ENCODE data around the gene ZNF605.
A peak's percentile ranks its signal among the peaks of the same experiment; 100 is the strongest.
"Not testable (repeated sequence)": the region's sequence is repeated elsewhere in the genome, so short reads cannot be mapped to it uniquely, and the experiment has no call there.

Gene ZNF605

DNA sequence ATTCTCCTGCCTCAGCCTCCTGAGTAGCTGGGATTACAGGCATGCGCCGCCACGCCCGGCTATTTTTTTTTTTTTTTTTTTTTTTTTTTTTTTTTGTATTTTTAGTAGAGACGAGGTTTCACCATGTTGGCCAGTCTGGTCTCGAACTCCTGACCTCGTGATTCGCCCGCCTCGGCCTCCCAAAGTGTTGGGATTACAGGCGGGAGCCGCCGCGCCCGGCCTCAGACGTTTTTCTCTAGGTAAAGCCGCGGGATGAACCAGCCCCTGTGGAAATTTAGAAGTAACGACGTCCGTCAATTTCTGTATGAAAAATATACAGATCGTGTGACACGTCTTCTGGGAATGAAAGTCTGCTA lies 48.3 kb downstream of the ZNF605 start:
- Mint-ChIP-seq H3K27me3 (peaks cover 31% of the 10 kb centered on the region), H3K27ac (peak overlapping the region; percentile 98), H3K4me3 (peak overlapping the region; percentile 87), H3K9me3 (peaks cover 22% of the 10 kb centered on the region), H3K36me3 (peaks cover 21% of the 10 kb centered on the region), H3K4me1 (peaks cover 25% of the 10 kb centered on the region)
- CTCF ChIA-PET, result interaction anchor here (1.2 kb wide), 1 partner anchor 139 kb away, joined by 4 read pairs; no protein-coding TSS in a partner anchor
- peak; percentile 23 for DNase-seq

DNA sequence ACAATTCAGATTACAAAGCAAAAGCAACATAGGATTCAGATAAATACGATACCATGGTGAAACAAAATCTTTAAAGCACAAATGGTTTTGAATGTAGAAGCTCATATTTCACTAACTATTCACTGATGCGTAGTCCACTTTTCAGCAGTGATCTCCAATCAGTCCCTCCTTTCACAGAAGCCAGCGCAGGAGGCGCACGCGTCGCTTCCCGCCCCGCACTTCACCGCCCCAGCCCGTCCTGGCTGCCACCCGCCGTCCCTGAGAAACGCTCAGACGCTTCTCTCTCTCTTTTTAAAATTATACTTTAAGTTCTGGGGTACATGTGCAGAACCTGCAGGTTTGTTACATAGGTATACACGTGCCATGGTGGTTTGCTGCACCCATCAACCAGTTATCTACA lies 48.9 kb downstream of the ZNF605 start:
- CTCF ChIA-PET, result interaction anchor here (1.2 kb wide), 1 partner anchor 138 kb away, joined by 4 read pairs; no protein-coding TSS in a partner anchor
- Mint-ChIP-seq H3K9me3 (peaks cover 20% of the 10 kb centered on the region), H3K27ac (peak overlapping the region; percentile 55), H3K27me3 (peaks cover 31% of the 10 kb centered on the region), H3K4me3 (peak overlapping the region; percentile 21), H3K36me3 (peaks cover 19% of the 10 kb centered on the region), H3K4me1 (peaks cover 25% of the 10 kb centered on the region)
- no peak for DNase-seq

DNA sequence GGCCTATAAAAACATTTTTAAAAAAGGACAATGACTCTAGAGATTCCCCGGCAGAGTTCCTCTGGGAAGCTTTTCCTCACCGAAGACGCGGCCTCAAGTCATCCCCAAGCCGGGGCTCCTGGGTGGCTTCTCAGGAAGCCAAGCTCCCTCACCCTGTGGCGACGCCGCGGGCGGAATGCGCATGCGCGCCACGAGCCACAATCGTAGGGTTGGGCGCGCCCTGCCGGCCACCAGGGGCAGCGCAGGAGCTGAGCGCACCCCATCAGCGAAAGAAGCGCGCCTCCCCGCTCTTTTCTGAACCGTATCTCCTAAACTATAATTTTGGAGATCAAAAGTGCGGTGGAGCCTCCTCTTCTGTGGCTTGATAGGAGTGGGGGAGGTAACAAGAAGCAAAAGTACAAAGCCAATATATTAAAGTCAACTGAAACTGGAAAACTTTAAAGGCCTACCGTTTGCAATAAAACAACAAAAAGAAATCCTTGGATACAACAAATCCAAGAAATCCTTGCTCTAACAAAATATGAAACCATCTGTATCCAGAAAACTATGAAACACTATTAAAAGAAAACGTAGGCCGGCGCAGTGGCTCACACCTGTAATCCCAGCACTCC lies 51.3 kb downstream of the ZNF605 start:
- H3K27ac Mint-ChIP-seq, result peak overlapping the region; percentile 76
- peaks cover 23% of the 10 kb centered on the region for H3K4me1 Mint-ChIP-seq
- peaks cover 5% of the 10 kb centered on the region for H3K9me3 Mint-ChIP-seq
- H3K4me3 Mint-ChIP-seq, result peak overlapping the region; percentile 15
- peaks cover 10% of the 10 kb centered on the region for H3K36me3 Mint-ChIP-seq
- peaks cover 31% of the 10 kb centered on the region for H3K27me3 Mint-ChIP-seq
- CTCF ChIA-PET, result interaction anchor here (0.5 to 2.7 kb wide), 13 partner anchors 12 to 144 kb away, joined by 3 to 16 read pairs (median 4); no protein-coding TSS in a partner anchor
- DNase-seq, result peak; percentile 91

DNA sequence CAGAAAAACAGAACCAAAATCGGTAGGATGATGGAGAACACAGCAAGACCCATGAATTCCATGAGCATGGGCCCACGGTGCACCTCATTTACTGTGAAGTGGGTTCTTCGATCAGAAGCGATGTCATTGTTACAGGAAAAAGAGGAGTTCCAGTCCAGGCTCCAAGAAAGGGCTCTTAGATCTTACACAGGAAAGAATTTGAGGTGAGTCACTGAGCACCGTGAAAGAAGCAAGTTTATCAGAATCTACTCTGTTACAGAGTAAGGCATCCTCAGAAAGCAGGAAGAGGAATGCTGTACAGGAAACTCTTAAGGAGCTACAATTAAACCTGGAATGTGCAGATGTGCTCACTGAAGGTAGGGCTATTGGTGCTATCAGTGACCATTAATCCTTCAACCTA lies 57.1 kb downstream of the ZNF605 start:
- Mint-ChIP-seq H3K36me3 (peaks cover 2% of the 10 kb centered on the region), H3K9me3 (no peaks in the 10 kb centered on the region), H3K27ac (peak overlapping the region; percentile 40), H3K27me3 (no peaks in the 10 kb centered on the region), H3K4me1 (peaks cover 9% of the 10 kb centered on the region), H3K4me3 (no peak overlapping the region)
- CTCF ChIA-PET, result no interaction called here
- no peak for DNase-seq

DNA sequence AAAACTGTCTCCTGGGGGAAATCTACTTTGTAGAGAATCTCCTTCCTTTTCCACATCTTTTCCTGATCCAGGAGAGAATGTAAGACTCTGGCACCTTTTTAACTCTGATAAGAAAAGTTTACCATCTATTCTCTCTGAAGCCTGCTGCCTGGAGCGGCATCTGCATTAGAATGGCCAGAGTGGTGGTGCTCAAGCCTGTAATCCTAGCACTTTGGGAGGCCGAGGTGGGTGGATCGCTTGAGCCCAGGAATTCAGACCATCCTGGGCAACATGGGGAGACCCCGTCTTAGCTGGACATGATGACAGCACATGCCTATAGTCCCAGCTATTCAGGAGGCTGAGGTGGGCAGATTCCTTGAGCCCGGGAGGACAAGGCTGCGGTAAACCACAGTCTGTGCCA lies 67.3 kb downstream of the ZNF605 start:
- peaks cover 27% of the 10 kb centered on the region for H3K4me1 Mint-ChIP-seq
- CTCF ChIA-PET, result no interaction called here
- H3K4me3 Mint-ChIP-seq, result peak overlapping the region; percentile 57
- DNase-seq, result no peak
- peak overlapping the region; percentile 82 for H3K27ac Mint-ChIP-seq
- H3K9me3 Mint-ChIP-seq, result peaks cover 23% of the 10 kb centered on the region
- H3K27me3 Mint-ChIP-seq, result peaks cover 18% of the 10 kb centered on the region
- peaks cover 41% of the 10 kb centered on the region for H3K36me3 Mint-ChIP-seq

DNA sequence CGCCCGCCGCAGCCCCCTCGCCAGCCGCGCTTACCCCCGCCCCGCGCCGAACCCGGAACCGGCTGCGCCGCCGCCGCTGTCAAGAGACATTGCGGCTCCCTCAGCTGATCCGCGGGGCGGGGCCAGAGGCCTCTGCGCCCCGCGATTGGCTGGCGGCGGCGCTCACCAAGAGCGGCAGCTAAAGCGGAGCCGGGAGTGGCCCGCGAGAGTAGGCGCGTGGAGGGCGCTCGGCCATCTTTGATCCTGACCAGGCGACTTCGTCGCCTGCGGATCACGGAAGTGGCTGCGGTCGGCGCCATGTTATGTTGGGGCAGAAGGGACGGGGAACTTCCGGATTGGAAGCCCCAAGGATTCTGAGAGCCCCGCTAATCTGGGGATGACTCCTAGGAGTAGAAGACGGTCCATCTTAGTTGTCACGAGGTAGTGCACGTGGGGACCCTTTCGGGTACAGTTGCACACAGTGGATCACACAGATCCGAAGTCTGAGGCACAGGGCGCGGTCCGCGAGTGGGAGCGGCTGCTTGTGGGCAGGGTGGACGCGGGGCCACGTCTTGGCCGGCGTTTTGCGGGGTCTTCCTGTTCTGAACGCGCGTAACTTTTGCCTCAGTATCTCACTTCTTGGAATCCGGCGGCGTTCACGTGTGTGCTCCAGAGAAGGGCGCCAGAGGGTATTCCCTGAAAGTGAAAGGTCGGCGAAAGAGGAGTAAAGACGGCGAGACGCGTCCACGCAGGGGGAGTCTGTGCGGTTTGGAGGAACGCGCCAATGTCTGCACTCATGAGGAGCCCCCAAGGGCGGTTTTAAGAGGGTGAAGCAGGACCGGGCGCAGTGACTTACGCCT lies 68.4 kb downstream of the ZNF605 start, which contains the start of gene CHFR:
CHFR (minus strand) TSS at position 93 of the 839 bp plus-strand sequence. CDS start 277 bp downstream, outside the sequence.
- Mint-ChIP-seq H3K27me3 (peaks cover 18% of the 10 kb centered on the region), H3K27ac (peak within 1 kb of the TSS; percentile 100), H3K4me1 (peaks cover 31% of the 10 kb centered on the region), H3K9me3 (peaks cover 23% of the 10 kb centered on the region), H3K4me3 (peak within 1 kb of the TSS; percentile 98), H3K36me3 (peaks cover 49% of the 10 kb centered on the region)
- CTCF ChIA-PET, result no interaction called here
- peak; percentile 97 for DNase-seq

DNA sequence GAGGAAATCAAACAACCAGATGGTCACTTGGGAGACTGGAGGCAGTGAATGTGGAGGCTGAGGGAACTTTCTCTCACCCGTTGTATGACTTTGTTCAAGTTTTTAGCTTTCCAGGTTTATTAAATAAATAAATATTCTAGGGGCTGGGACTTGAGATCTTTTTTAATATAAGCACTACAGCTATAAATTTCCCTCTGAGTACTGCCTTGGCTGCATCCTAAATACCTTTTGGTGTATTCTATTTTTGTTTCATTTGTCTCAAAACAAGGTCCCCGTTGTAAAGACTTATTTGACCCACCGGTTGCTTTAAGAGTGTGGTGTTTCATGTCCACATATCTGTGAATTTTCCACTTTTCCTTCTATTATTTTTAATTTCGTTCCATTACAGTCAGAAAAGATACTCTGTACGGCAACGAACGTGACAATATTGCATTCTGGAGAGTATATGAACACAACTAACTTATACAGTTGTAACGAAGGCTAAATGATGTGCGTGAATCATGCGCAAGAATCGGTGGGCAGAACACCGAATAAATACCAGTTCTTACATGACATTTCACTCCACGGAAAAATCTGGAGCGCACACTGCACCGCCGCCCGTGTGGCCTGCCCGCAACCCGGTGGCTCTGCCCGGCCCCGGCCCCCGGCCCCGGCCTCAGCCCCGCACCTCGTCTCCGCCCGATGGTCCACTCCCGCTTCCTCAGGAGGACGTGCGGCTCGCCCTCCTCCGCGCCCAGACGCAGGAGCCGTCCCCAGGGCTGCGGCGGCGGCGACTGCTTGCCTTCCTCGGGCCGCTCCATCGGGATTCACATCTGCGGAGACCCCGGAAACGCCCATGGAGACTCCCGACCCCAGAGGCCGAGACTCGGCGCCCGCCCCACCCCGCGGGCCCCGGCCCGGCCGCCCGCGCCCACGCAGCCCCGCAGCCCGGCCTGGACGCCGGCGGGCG lies 69.3 kb downstream of the ZNF605 start:
- H3K27me3 Mint-ChIP-seq, result peaks cover 18% of the 10 kb centered on the region
- peaks cover 23% of the 10 kb centered on the region for H3K9me3 Mint-ChIP-seq
- H3K36me3 Mint-ChIP-seq, result peaks cover 58% of the 10 kb centered on the region
- H3K4me3 Mint-ChIP-seq, result peak overlapping the region; percentile 98
- no peak for DNase-seq
- CTCF ChIA-PET, result interaction anchor here (1.0 to 1.2 kb wide), 2 partner anchors 10 to 58 kb away, joined by 3 read pairs; no protein-coding TSS in a partner anchor
- peak overlapping the region; percentile 87 for H3K27ac Mint-ChIP-seq
- peaks cover 37% of the 10 kb centered on the region for H3K4me1 Mint-ChIP-seq

DNA sequence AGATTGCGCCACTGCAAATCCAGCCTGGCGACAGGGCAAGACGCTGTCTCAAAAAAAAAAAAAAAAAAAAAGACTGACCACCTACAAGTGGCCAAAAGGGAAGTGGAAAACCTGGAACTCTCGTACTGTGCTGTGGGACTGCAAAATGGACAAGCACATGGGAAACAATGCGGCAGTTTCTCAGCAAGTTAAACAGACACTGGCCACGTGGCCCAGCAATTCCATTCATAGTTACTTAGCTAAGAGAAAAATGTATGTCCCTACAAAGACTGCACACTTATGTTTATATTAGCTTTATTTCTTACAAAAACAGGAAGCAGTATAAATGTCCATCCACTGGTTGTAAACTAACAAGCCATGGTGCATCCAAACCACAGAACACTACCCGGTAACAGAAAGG lies 74.3 kb downstream of the ZNF605 start:
- H3K36me3 Mint-ChIP-seq, result peaks cover 64% of the 10 kb centered on the region

DNA sequence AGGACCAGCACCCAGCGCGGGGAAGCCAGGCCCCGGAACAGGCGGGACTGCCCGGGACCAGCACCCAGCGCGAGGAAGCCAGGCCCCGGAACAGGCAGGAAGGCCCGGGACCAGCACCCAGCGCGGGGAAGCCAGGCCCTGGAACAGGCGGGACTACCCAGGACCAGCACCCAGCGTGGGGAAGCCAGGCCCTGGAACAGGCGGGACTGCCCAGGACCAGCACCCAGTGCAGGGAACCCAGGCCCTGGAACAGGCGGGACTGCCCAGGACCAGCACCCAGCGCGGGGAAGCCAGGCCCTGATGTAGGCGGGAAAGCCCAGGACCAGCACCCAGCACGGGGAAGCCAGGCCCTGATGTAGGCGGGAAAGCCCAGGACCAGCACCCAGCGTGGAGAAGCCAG lies 81.5 kb downstream of the ZNF605 start:
- Mint-ChIP-seq H3K4me1 (peaks cover 27% of the 10 kb centered on the region), H3K36me3 (peaks cover 53% of the 10 kb centered on the region)
- H3K4me3 Mint-ChIP-seq, H3K9me3 Mint-ChIP-seq, H3K27me3 Mint-ChIP-seq, CTCF ChIA-PET, DNase-seq, H3K27ac Mint-ChIP-seq: not testable (repeated sequence)

More for the DNA sequence above, 74.3 kb downstream of the ZNF605 start:
- no peaks in the 10 kb centered on the region for H3K27me3 Mint-ChIP-seq
- H3K9me3 Mint-ChIP-seq, result peaks cover 7% of the 10 kb centered on the region
- H3K4me3 Mint-ChIP-seq, result no peak overlapping the region
- no peak for DNase-seq
- CTCF ChIA-PET, result no interaction called here
- no peak overlapping the region for H3K27ac Mint-ChIP-seq
- peaks cover 24% of the 10 kb centered on the region for H3K4me1 Mint-ChIP-seq

DNA sequence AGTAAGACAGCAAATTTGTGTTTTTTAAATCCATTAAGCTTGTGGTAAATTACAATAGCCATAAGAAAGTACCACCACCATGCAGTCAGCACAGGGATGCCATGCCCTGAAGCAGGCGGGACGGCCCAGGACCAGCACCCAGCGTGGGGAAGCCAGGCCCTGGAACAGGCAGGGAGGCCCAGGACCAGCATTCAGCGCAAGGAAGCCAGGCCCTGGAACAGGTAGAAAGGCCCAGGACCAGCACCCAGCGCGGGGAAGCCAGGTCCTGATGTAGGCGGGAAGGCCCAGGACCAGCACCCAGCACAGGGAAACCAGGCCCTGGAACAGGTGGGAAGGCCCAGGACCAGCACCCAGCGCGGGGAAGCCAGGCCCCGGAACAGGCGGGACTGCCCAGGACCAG lies 81.9 kb downstream of the ZNF605 start:
- CTCF ChIA-PET, result no interaction called here
- H3K4me1 Mint-ChIP-seq, result peaks cover 28% of the 10 kb centered on the region
- H3K36me3 Mint-ChIP-seq, result peaks cover 55% of the 10 kb centered on the region
- DNase-seq, result no peak
- H3K9me3 Mint-ChIP-seq, result no peaks in the 10 kb centered on the region
- peak overlapping the region; percentile 86 for H3K27ac Mint-ChIP-seq
- H3K4me3 Mint-ChIP-seq, result no peak overlapping the region
- H3K27me3 Mint-ChIP-seq, result no peaks in the 10 kb centered on the region

DNA sequence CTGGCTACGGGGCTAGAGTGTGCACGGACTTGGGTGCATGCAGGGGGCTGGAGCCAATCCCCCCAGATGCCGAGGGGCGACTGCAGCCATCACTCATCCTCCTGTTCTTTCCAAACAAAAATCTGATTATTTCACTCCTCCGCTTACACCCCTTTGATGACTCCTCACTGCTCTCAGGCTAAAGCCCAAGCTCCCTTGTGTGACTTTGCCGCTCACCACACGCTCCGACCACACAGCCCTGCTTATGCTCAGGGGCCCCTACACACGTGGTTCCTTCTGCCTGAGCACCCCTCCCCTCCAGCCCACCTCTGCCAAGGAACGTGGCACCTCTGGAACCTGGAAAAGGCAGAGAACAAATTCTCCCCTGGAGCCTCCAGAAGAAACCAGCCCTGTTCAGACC lies 82.4 kb downstream of the ZNF605 start:
- peak overlapping the region; percentile 86 for H3K27ac Mint-ChIP-seq
- no peaks in the 10 kb centered on the region for H3K9me3 Mint-ChIP-seq
- H3K27me3 Mint-ChIP-seq, result no peaks in the 10 kb centered on the region
- DNase-seq, result no peak
- CTCF ChIA-PET, result interaction anchor here (0.6 kb wide), 1 partner anchor 32 kb away, joined by 3 read pairs; no protein-coding TSS in a partner anchor
- H3K4me1 Mint-ChIP-seq, result peaks cover 30% of the 10 kb centered on the region
- peak overlapping the region; percentile 43 for H3K4me3 Mint-ChIP-seq
- peaks cover 57% of the 10 kb centered on the region for H3K36me3 Mint-ChIP-seq

DNA sequence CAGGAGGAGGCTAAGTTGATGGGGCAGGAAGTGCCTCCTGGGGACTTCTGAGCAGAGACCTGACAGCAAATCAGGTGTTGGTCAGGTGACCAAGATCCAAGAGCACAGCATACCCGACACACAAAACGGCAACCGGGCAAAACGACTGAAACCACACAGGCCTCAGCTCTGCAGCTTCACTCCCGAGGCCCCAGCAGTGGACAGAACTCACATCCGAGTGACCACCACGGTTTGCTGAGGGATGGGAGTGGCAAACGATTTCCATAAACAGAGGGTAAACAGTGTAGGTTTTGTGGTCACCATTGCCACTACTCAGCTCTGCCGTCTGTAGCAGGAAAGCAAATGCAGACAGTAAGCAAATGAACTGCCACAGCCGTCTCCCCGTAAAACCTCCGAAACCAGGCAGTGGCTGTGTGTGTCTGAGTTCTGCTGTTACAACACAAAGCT lies 83.1 kb downstream of the ZNF605 start:
- H3K27ac Mint-ChIP-seq, result peak overlapping the region; percentile 88

DNA sequence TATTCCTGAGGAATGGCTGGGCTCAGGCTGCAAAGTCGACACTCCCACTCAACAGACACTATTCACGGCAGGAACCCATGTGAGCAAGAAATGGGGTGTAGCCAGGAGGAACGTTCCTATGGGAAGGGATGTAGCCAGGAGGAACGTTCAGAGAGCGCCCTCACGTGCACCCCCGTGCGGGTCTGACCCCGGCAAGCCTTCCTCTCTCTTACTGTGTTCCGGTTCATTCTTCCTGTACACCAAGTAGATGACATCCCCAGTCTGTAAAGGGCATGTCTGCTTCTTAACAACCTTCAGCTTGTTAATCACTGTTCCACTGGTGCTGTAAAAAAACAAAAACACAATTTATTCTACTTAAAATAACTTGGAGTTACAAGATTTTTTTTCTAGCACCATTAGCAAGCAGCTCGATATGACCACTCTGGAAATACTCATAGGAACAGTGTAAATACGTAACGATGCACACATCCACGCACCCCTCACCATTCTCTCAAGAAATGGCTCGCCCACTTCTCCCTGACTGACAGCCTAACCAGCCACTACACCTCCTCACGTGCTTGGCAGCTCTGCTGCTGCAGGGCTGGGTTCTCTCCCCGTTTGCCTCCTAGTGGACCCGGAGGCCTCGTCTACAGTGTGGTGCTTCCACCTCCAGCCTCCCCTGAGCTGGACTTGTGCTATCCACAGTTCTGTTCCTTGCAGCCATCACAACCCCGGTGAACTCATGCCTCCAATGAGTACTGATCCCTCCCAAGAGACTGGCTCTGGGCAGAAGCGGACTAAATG lies 83.8 kb downstream of the ZNF605 start:
- H3K27me3 Mint-ChIP-seq, result no peaks in the 10 kb centered on the region
- peaks cover 38% of the 10 kb centered on the region for H3K4me1 Mint-ChIP-seq
- H3K4me3 Mint-ChIP-seq, result no peak overlapping the region
- H3K36me3 Mint-ChIP-seq, result peaks cover 59% of the 10 kb centered on the region
- DNase-seq, result no peak
- H3K9me3 Mint-ChIP-seq, result no peaks in the 10 kb centered on the region
- peak overlapping the region; percentile 88 for H3K27ac Mint-ChIP-seq
- CTCF ChIA-PET, result interaction anchor here (1.0 kb wide), 1 partner anchor 34 kb away, joined by 4 read pairs; no protein-coding TSS in a partner anchor

More for the DNA sequence above, 83.1 kb downstream of the ZNF605 start:
- H3K36me3 Mint-ChIP-seq, result peaks cover 59% of the 10 kb centered on the region
- peaks cover 31% of the 10 kb centered on the region for H3K4me1 Mint-ChIP-seq
- no peaks in the 10 kb centered on the region for H3K9me3 Mint-ChIP-seq
- no peak overlapping the region for H3K4me3 Mint-ChIP-seq
- peak; percentile 54 for DNase-seq
- H3K27me3 Mint-ChIP-seq, result no peaks in the 10 kb centered on the region
- CTCF ChIA-PET, result interaction anchor here (0.6 to 1.0 kb wide), 2 partner anchors 31 to 34 kb away, joined by 3 to 4 read pairs; no protein-coding TSS in a partner anchor
